Endothelial cell (in vitro differentiated cells): ENCODE measurements around the gene BNC2. TPM values are rescaled to one million over a fixed set of nuclear protein-coding genes. Genes with fewer than 3 reads are reported as not detected.
"Not testable (repeated sequence)": the region's sequence is repeated elsewhere in the genome, so short reads cannot be mapped to it uniquely, and the experiment has no call there.

Experiments used
- DNase-seq: peaks from one replicate; pipeline ENCODE4 v3.0.0; 2021; ENCODE audit warnings: low spot score
- H3K27ac Mint-ChIP-seq: one replicate; pipeline ENCODE4 v1.8.0; 2021; ENCODE audit warnings: mixed read lengths, inconsistent platforms; ENCODE audit not compliant: unreplicated experiment
- H3K27me3 Mint-ChIP-seq: one replicate; pipeline ENCODE4 v1.8.0; 2021; ENCODE audit warnings: mild to moderate bottlenecking, moderate library complexity, mixed read lengths, inconsistent platforms; ENCODE audit not compliant: unreplicated experiment
- H3K36me3 Mint-ChIP-seq: one replicate; pipeline ENCODE4 v1.8.0; 2021; ENCODE audit warnings: mild to moderate bottlenecking, low read depth, mixed read lengths, inconsistent platforms; ENCODE audit not compliant: unreplicated experiment
- H3K4me1 Mint-ChIP-seq: one replicate; pipeline ENCODE4 v1.8.0; 2021; ENCODE audit warnings: mild to moderate bottlenecking, mixed read lengths, inconsistent platforms; ENCODE audit not compliant: unreplicated experiment
- H3K4me3 Mint-ChIP-seq: one replicate; pipeline ENCODE4 v1.8.0; 2021; ENCODE audit warnings: mild to moderate bottlenecking, mixed read lengths, inconsistent platforms; ENCODE audit not compliant: unreplicated experiment
- H3K9me3 Mint-ChIP-seq: one replicate; pipeline ENCODE4 v1.8.0; 2021; ENCODE audit warnings: mixed read lengths, inconsistent platforms; ENCODE audit not compliant: unreplicated experiment
- CTCF ChIP-seq: fragments of 200-600 bp; sonication (generic); IDR thresholded peaks from one replicate; pipeline ENCODE4 v1.5.0; 2021; ENCODE audit warnings: antibody characterized with exemption; ENCODE audit not compliant: unreplicated experiment
- total RNA-seq: library from RNA; stranded (reverse); fragmentation: NEBNext Ultra II Directional; extraction: Animal tissue kit (Norgen Biotek cat#: 25700); gene quantifications from one replicate; pipeline ENCODE4 v1.2.1, GENCODE V29; 2021; ENCODE audit not compliant: unreplicated experiment

BNC2 gene
- total RNA-seq, 1 donor from 2014 or later = 20.1 TPM

DNA sequence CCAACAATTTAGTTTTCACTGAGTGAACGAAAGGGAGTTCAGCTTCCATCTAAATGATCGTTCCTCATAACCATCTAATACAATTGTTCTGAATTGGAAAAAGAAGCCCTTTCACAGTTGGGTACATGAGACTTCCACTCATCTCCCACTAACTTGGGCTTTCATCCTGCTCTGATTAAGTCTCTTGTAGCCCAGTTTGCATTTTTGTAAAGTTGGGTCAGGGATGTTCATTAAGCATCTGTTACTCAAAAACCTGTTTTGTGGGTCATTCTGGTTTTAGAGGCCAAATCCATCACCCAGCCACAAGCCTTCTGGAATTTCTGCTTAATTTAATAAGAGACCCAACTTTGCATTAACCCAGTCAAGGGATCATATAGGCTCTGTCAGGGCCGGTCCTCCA is 385.3 kb downstream of the BNC2 start:
- peaks cover 6% of the 10 kb centered on the region for H3K4me1 Mint-ChIP-seq
- TF ChIP-seq CTCF = no peak
- H3K36me3 Mint-ChIP-seq = no peaks in the 10 kb centered on the region
- H3K27ac Mint-ChIP-seq = no peak overlapping the region
- DNase-seq = no peak
- no peaks in the 10 kb centered on the region for H3K9me3 Mint-ChIP-seq
- no peak overlapping the region for H3K4me3 Mint-ChIP-seq
- peaks cover 2% of the 10 kb centered on the region for H3K27me3 Mint-ChIP-seq

- H3K4me3 Mint-ChIP-seq = no peak overlapping the region
Measured at GRCh38 chr9:16484744-16485143, 385.7 kb downstream of the BNC2 start.

GRCh38 chr9:16484180-16484579 is 386.3 kb downstream of the BNC2 start:
- peaks cover 2% of the 10 kb centered on the region for H3K27me3 Mint-ChIP-seq
- H3K27ac Mint-ChIP-seq = no peak overlapping the region
- H3K36me3 Mint-ChIP-seq = no peaks in the 10 kb centered on the region
- TF ChIP-seq CTCF = no peak
- H3K9me3 Mint-ChIP-seq = no peaks in the 10 kb centered on the region
- peaks cover 6% of the 10 kb centered on the region for H3K4me1 Mint-ChIP-seq
- no peak for DNase-seq
- no peak overlapping the region for H3K4me3 Mint-ChIP-seq

More at GRCh38 chr9:16484744-16485143, 385.7 kb downstream of the BNC2 start:
- Mint-ChIP-seq H3K9me3 (no peaks in the 10 kb centered on the region), H3K27ac (no peak overlapping the region), H3K36me3 (no peaks in the 10 kb centered on the region), H3K27me3 (peaks cover 2% of the 10 kb centered on the region), H3K4me1 (peaks cover 6% of the 10 kb centered on the region)
- no peak for TF ChIP-seq CTCF
- DNase-seq = no peak

DNA sequence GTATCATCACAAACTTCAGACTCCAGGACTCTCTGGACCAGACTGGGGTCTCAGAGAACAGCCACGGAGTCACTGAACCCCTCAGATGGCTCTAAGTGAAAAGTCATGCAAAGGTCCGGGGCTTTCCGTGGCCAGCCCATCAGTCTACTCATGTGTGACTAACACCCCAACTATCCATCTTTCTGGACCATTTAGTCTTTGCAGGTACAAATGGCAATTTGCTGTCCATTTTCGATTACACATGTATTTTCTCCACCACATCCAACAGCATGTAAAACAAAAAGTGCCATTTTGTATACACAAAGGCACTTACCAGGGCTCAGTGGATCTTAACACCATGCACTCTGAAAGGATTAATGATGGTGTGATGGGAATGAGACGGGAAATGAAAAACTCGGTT is 387.7 kb downstream of the BNC2 start:
- no peak for DNase-seq
- Mint-ChIP-seq H3K4me1 (peaks cover 6% of the 10 kb centered on the region), H3K9me3 (no peaks in the 10 kb centered on the region), H3K4me3 (no peak overlapping the region), H3K27me3 (peaks cover 2% of the 10 kb centered on the region), H3K36me3 (no peaks in the 10 kb centered on the region), H3K27ac (no peak overlapping the region)
- TF ChIP-seq CTCF = no peak

GRCh38 chr9:16480584-16480983 is 389.9 kb downstream of the BNC2 start:
- not testable (repeated sequence) for DNase-seq, H3K4me3 Mint-ChIP-seq, H3K9me3 Mint-ChIP-seq, H3K36me3 Mint-ChIP-seq, H3K4me1 Mint-ChIP-seq, H3K27me3 Mint-ChIP-seq, H3K27ac Mint-ChIP-seq

DNA sequence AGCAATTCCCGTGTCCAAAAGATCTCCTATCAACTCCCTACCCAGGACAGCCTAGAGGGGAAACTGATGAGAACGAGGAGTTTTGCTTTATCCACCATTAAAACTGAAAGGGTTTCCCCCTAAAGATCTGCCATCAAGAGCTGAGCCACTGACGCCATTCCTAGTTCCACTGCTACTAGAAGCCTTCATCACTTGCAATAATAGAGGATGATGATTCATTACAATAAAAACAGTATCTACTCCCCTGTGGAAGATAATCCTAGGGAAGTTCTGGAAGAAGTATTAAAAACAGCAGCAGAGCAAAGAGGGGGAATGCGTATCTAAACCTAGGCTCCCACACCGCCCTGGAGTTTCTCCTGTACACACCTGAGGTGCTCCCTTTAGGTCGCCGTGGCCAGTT is 394.5 kb downstream of the BNC2 start:
- H3K4me3 Mint-ChIP-seq = no peak overlapping the region
- peaks cover 5% of the 10 kb centered on the region for H3K36me3 Mint-ChIP-seq
- no peaks in the 10 kb centered on the region for H3K4me1 Mint-ChIP-seq
- no peak overlapping the region for H3K27ac Mint-ChIP-seq
- TF ChIP-seq CTCF = no peak
- H3K9me3 Mint-ChIP-seq = peaks cover 5% of the 10 kb centered on the region
- H3K27me3 Mint-ChIP-seq = peaks cover 4% of the 10 kb centered on the region
- no peak for DNase-seq
